DMS79 (cell line): ENCODE data around the gene IGFL1.
"Not testable (repeated sequence)": the region's sequence is repeated elsewhere in the genome, so short reads cannot be mapped to it uniquely, and the experiment has no call there.

ENCODE experiments used
- DNase-seq: peaks from one replicate; lab custom pipeline; 2025; lab: John Stamatoyannopoulos, UW

Gene IGFL1

GRCh38 chr19:46202426-46202825 lies 27.1 kb upstream of the IGFL1 start:
- DNase-seq: no peak

- DNase-seq: no peak
Measured at GRCh38 chr19:46202872-46203860, 26.4 kb upstream of the IGFL1 start.

- no peak for DNase-seq
Measured at GRCh38 chr19:46204008-46204407, 25.5 kb upstream of the IGFL1 start.

- no peak for DNase-seq
Measured at GRCh38 chr19:46205183-46205984, 24.2 kb upstream of the IGFL1 start.

- DNase-seq: no peak
Measured at GRCh38 chr19:46206176-46206575, 23.4 kb upstream of the IGFL1 start.

- no peak for DNase-seq
Measured at GRCh38 chr19:46206682-46207081, 22.9 kb upstream of the IGFL1 start.

- DNase-seq: not testable (repeated sequence)
Measured at GRCh38 chr19:46207858-46208257, 21.7 kb upstream of the IGFL1 start.

- no peak for DNase-seq
Measured at GRCh38 chr19:46209051-46209450, 20.5 kb upstream of the IGFL1 start.

GRCh38 chr19:46209472-46209871 lies 20.1 kb upstream of the IGFL1 start:
- no peak for DNase-seq

- no peak for DNase-seq
Measured at GRCh38 chr19:46210669-46211068, 18.9 kb upstream of the IGFL1 start.

- DNase-seq: no peak
Measured at GRCh38 chr19:46211201-46211881, 18.2 kb upstream of the IGFL1 start.

- DNase-seq: not testable (repeated sequence)
Measured at GRCh38 chr19:46212592-46212991, 16.9 kb upstream of the IGFL1 start.

- DNase-seq: no peak
Measured at GRCh38 chr19:46213156-46213555, 16.4 kb upstream of the IGFL1 start.

- no peak for DNase-seq
Measured at GRCh38 chr19:46213806-46214205, 15.7 kb upstream of the IGFL1 start.

- no peak for DNase-seq
Measured at GRCh38 chr19:46216612-46217011, 12.9 kb upstream of the IGFL1 start.

GRCh38 chr19:46217476-46217875 lies 12.1 kb upstream of the IGFL1 start:
- DNase-seq: no peak

- no peak for DNase-seq
Measured at GRCh38 chr19:46218160-46218559, 11.4 kb upstream of the IGFL1 start.

GRCh38 chr19:46220038-46220615 lies 9.4 kb upstream of the IGFL1 start:
- no peak for DNase-seq

GRCh38 chr19:46221152-46221551 lies 8.4 kb upstream of the IGFL1 start:
- DNase-seq: no peak

- DNase-seq: peak; percentile 22
Measured at GRCh38 chr19:46221981-46222610, 7.4 kb upstream of the IGFL1 start.

- DNase-seq: not testable (repeated sequence)
Measured at GRCh38 chr19:46223787-46224186, 5.8 kb upstream of the IGFL1 start.
